IMR-90 (cell line): ENCODE results near the gene SDHA. TPM values are rescaled to one million over a fixed set of nuclear protein-coding genes. Genes with fewer than 3 reads are reported as not detected.

Experiments
- ATAC-seq: fragments of 200-7000 bp; cut with Tn5 transposase; 2 replicates; pipeline ENCODE4 v1.9.1; 2020; ENCODE audit warnings: low read depth, mild to moderate bottlenecking, moderate library complexity
- BruUV-seq: library from RNA; stranded (reverse); fragments of 400-500 nt; replicated peaks from 2 replicates; lab custom pipeline; 2021; lab: Mats Ljungman, UMichigan
- CTCF ChIA-PET: fragments of 300-600 bp; formaldehyde crosslinking; extraction: SDS; loops from one replicate; lab custom pipeline; 2021; ENCODE audit warnings: antibody characterized with exemption; lab: Yijun Ruan, JAX
- POLR2A ChIA-PET: fragments of 300-600 bp; sonication (Branson Sonifier 250); formaldehyde crosslinking; loops from one replicate; lab custom pipeline; 2022; ENCODE audit warnings: antibody characterized with exemption; ENCODE audit not compliant: unreplicated experiment; lab: Charles Lee
- DNase-seq: peaks from one replicate; pipeline ENCODE4 v3.0.0; 2013
- H2AFZ ChIP-seq: replicated peaks from 2 replicates; pipeline ENCODE3; 2013; ENCODE audit warnings: low read length, mild to moderate bottlenecking; ENCODE audit not compliant: poor library complexity
- H2AK5ac ChIP-seq: 2 replicates; pipeline ENCODE4 v1.6.1; 2013; ENCODE audit warnings: low read depth, low read length, inconsistent platforms
- H2AK9ac ChIP-seq: replicated peaks from 2 replicates; pipeline ENCODE3; 2013; ENCODE audit warnings: mild to moderate bottlenecking, low read depth, low read length, moderate library complexity; ENCODE audit not compliant: poor library complexity
- H2BK120ac ChIP-seq: 2 replicates; pipeline ENCODE4 v1.6.1; 2013; ENCODE audit warnings: low read depth, low read length, inconsistent platforms
- H2BK15ac ChIP-seq: 3 replicates; pipeline ENCODE4 v1.6.1; 2013; ENCODE audit warnings: low read depth, low read length, inconsistent platforms
- H2BK20ac ChIP-seq: 2 replicates; pipeline ENCODE4 v1.6.1; 2013; ENCODE audit warnings: low read depth, mild to moderate bottlenecking, inconsistent platforms, low read length, moderate library complexity
- H2BK5ac ChIP-seq: 2 replicates; pipeline ENCODE4 v1.6.1; 2013; ENCODE audit warnings: mild to moderate bottlenecking, low read depth, low read length, inconsistent platforms; ENCODE audit not compliant: poor library complexity, severe bottlenecking
- H3K14ac ChIP-seq: replicated peaks from 2 replicates; pipeline ENCODE4 v1.6.1; 2013; ENCODE audit warnings: low read depth, low read length, inconsistent platforms
- H3K18ac ChIP-seq: 2 replicates; pipeline ENCODE4 v1.6.1; 2013; ENCODE audit warnings: low read depth, low read length, control low read depth
- H3K23ac ChIP-seq: 2 replicates; pipeline ENCODE4 v1.6.1; 2013; ENCODE audit warnings: low read depth, low read length, inconsistent platforms
- H3K27ac ChIP-seq: 2 replicates; pipeline ENCODE4 v1.5.1; 2013; ENCODE audit warnings: mild to moderate bottlenecking, control low read depth, low read length; ENCODE audit not compliant: insufficient read depth
- H3K27me3 ChIP-seq: 2 replicates; pipeline ENCODE4 v1.6.1; 2013; ENCODE audit warnings: low read length; ENCODE audit not compliant: control insufficient read depth, insufficient read depth
- H3K36me3 ChIP-seq: 2 replicates; pipeline ENCODE4 v1.6.1; 2013; ENCODE audit warnings: low read length, mixed read lengths; ENCODE audit not compliant: control insufficient read depth, insufficient read depth
- H3K4ac ChIP-seq: 2 replicates; pipeline ENCODE4 v1.6.1; 2013; ENCODE audit warnings: low read depth, low read length, inconsistent platforms
- H3K4me1 ChIP-seq: 2 replicates; pipeline ENCODE4 v1.6.1; 2013; ENCODE audit warnings: low read length, mixed read lengths; ENCODE audit not compliant: control insufficient read depth, insufficient read depth
- H3K4me2 ChIP-seq: 2 replicates; pipeline ENCODE4 v1.6.1; 2013; ENCODE audit warnings: low read depth, mild to moderate bottlenecking, control low read depth, low read length, moderate library complexity
- H3K4me3 ChIP-seq: 2 replicates; pipeline ENCODE4 v1.5.1; 2013; ENCODE audit warnings: low read depth, mild to moderate bottlenecking, control low read depth, low read length, moderate library complexity; ENCODE audit not compliant: insufficient read depth
- H3K56ac ChIP-seq: 2 replicates; pipeline ENCODE4 v1.6.1; 2013; ENCODE audit warnings: low read length, inconsistent platforms; ENCODE audit not compliant: insufficient read depth; ENCODE audit errors: extremely low read depth
- H3K79me1 ChIP-seq, 2 experiments: 2 replicates each; pipeline ENCODE4 v1.6.1; 2013; ENCODE audit warnings: low read length in 2 of 2, inconsistent platforms in 1 of 2, low read depth in 1 of 2
- H3K9ac ChIP-seq: 2 replicates; pipeline ENCODE4 v1.6.1; 2013; ENCODE audit warnings: low read depth, low read length, control low read depth
- H3K9me1 ChIP-seq: 2 replicates; pipeline ENCODE4 v1.6.1; 2013; ENCODE audit warnings: low read length, inconsistent platforms; ENCODE audit not compliant: insufficient read depth
- H3K9me3 ChIP-seq: 2 replicates; pipeline ENCODE4 v1.6.1; 2013; ENCODE audit warnings: low read length; ENCODE audit not compliant: control insufficient read depth, insufficient read depth
- H4K20me1 ChIP-seq: 2 replicates; pipeline ENCODE4 v1.6.1; 2013; ENCODE audit warnings: low read length, inconsistent platforms; ENCODE audit not compliant: insufficient read depth
- H4K5ac ChIP-seq: 2 replicates; pipeline ENCODE4 v1.6.1; 2013; ENCODE audit warnings: mild to moderate bottlenecking, low read depth, low read length, control low read depth
- H4K8ac ChIP-seq, 2 experiments: 2 replicates each; pipeline ENCODE4 v1.6.1; 2013; ENCODE audit warnings: low read depth in 2 of 2, low read length in 2 of 2, control low read depth in 1 of 2, inconsistent platforms in 1 of 2
- H4K91ac ChIP-seq: 2 replicates; pipeline ENCODE4 v1.6.1; 2013; ENCODE audit warnings: low read depth, low read length, inconsistent platforms; ENCODE audit not compliant: insufficient read depth
- BHLHE40 ChIP-seq: fragments of 150-350 bp; IDR thresholded peaks from 2 replicates; pipeline ENCODE4 v1.6.1; 2016; ENCODE audit warnings: mild to moderate bottlenecking, low read depth, low read length
- CHD1 ChIP-seq: IDR thresholded peaks from 2 replicates; pipeline ENCODE4 v1.6.1; 2012; ENCODE audit warnings: low read depth, low read length, improper control_type of control experiment
- FOS ChIP-seq: fragments of 150-350 bp; IDR thresholded peaks from 2 replicates; pipeline ENCODE4 v1.6.1; 2016; ENCODE audit warnings: low read depth, low read length
- MAFK ChIP-seq: IDR thresholded peaks from 2 replicates; pipeline ENCODE4 v1.6.1; 2012; ENCODE audit warnings: low read depth, low read length, improper control_type of control experiment
- MAZ ChIP-seq: IDR thresholded peaks from 2 replicates; pipeline ENCODE4 v1.6.1; 2012; ENCODE audit warnings: low read depth, mild to moderate bottlenecking, low read length, improper control_type of control experiment, moderate library complexity, borderline replicate concordance
- NFE2L2 ChIP-seq: fragments of 150-350 bp; IDR thresholded peaks from 2 replicates; pipeline ENCODE4 v1.6.1; 2016; ENCODE audit warnings: low read depth, mild to moderate bottlenecking, low read length
- POLR2A ChIP-seq: IDR thresholded peaks from 2 replicates; pipeline ENCODE4 v1.6.1; 2012; ENCODE audit warnings: mild to moderate bottlenecking, low read depth, low read length
- RAD21 ChIP-seq: IDR thresholded peaks from 2 replicates; pipeline ENCODE4 v1.6.1; 2012; ENCODE audit warnings: low read length, improper control_type of control experiment
- SMC3 ChIP-seq: fragments of 150-350 bp; IDR thresholded peaks from 2 replicates; pipeline ENCODE4 v1.6.1; 2016; ENCODE audit warnings: low read depth, mild to moderate bottlenecking, antibody characterized with exemption, low read length, moderate library complexity
- WGBS, 2 experiments: methylation state at CpG; one replicate each; pipeline versions ENCODE4 v1.1.5 to v1.1.7; 2013; ENCODE audit warnings: missing lambda C conversion rate in 2 of 2; ENCODE audit not compliant: insufficient read length in 1 of 2; ENCODE audit errors: extremely low coverage in 2 of 2; 5-methylcytosine and 5-hydroxymethylcytosine counted together
- dilution Hi-C: fragments of 300-500 bp; cut with HindIII; formaldehyde crosslinking; loops from one replicate; pipeline ENCODE4 v1.14.3; 2018; ENCODE audit warnings: low sequenced_read_pairs; ENCODE audit not compliant: unreplicated experiment
- in situ Hi-C: fragments of 300-500 bp; cut with MboI; formaldehyde crosslinking; loops from 3 replicates; pipeline ENCODE4 v1.14.3; 2019; ENCODE audit warnings: low sequenced_read_pairs, inconsistent platforms, mixed read lengths
- intact Hi-C: fragments of 100-400 bp; cut with micrococcal nuclease; formaldehyde crosslinking; loops from 2 replicates; pipeline ENCODE4 v1.10.0; 2022
- polyA plus RNA-seq, 3 experiments: library from polyadenylated mRNA; depleted of rRNA; stranded (reverse); fragments of >200 nt; gene quantifications; 2 replicates each; pipeline ENCODE4 v1.2.3, GENCODE V29; 2012; ENCODE audit warnings: low replicate concordance in 1 of 3
- total RNA-seq: library from RNA; depleted of rRNA; stranded (reverse); fragments of >200 nt; gene quantifications from 2 replicates; pipeline ENCODE4 v1.2.3, GENCODE V29; 2012
- TF ChIP-seq, protein P1 (sequence below): fragments of 150-350 bp; IDR thresholded peaks from 2 replicates; pipeline ENCODE4 v1.6.1; 2016; ENCODE audit warnings: low read depth, mild to moderate bottlenecking, low read length, moderate library complexity, borderline replicate concordance
- TF ChIP-seq, protein P2 (sequence below): fragments of 150-350 bp; IDR thresholded peaks from 2 replicates; pipeline ENCODE4 v1.6.1; 2017; ENCODE audit warnings: mild to moderate bottlenecking, antibody characterized with exemption, low read length, low read depth

SDHA gene
- total and polyA plus RNA-seq, 2 of the 4 experiments (the other 2 are of a cell fraction) = 105 to 121 TPM

DNA sequence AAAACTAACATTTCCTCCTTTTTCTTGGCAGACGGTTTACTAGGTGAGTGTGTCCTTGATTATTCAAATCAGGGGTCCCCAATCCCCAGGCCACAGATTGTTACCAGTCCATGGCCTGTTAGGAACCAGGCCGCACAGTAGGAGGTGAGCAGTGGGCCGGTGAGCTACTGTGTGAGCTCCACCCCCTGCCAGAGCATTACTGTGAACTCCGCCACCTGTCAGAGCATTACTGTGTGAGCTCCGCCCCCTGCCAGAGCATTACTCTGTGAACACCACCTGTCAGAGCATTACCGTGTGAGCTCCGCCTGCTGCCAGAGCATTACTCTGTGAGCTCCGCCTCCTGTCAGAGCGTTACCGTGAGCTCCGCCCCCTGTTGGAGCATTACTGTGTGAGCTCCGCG lies 39.0 kb downstream of the SDHA start:
- Histone ChIP-seq H3K9ac (no peak overlapping the region), H3K4me2 (no peak overlapping the region), H3K4ac (no peak overlapping the region), H4K91ac (no peak overlapping the region), H3K9me3 (no peaks in the 10 kb centered on the region), H3K9me1 (no peaks in the 10 kb centered on the region), H3K36me3 (peaks cover 23% of the 10 kb centered on the region), H3K27ac (no peak overlapping the region), H3K14ac (no peak overlapping the region), H3K18ac (no peak overlapping the region), H2BK120ac (no peak overlapping the region), H3K56ac (no peak overlapping the region), H2BK5ac (no peak overlapping the region), H4K20me1 (no peaks in the 10 kb centered on the region), H2BK15ac (no peak overlapping the region), H2AK5ac (no peak overlapping the region), H3K4me1 (no peaks in the 10 kb centered on the region), H3K4me3 (no peak overlapping the region), H3K27me3 (no peaks in the 10 kb centered on the region), H4K5ac (no peak overlapping the region), H2AK9ac (no peak overlapping the region), H3K79me1 (no peaks in the 10 kb centered on the region), H4K8ac (no peak overlapping the region), H2AFZ (no peak overlapping the region), H3K23ac (no peak overlapping the region), H2BK20ac (no peak overlapping the region)
- intact Hi-C loops (no loop called here), dilution Hi-C loops (no loop called here), in situ Hi-C loops (no loop called here)
- ATAC-seq = no peak
- CTCF ChIA-PET = interaction anchor here (0.6 kb wide), 1 partner anchor 25 kb away, joined by 4 read pairs; no protein-coding TSS in a partner anchor
- BruUV-seq = no TSS peak
- TF ChIP-seq, protein P1, sequence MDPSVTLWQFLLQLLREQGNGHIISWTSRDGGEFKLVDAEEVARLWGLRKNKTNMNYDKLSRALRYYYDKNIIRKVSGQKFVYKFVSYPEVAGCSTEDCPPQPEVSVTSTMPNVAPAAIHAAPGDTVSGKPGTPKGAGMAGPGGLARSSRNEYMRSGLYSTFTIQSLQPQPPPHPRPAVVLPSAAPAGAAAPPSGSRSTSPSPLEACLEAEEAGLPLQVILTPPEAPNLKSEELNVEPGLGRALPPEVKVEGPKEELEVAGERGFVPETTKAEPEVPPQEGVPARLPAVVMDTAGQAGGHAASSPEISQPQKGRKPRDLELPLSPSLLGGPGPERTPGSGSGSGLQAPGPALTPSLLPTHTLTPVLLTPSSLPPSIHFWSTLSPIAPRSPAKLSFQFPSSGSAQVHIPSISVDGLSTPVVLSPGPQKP = no peak
- TF ChIP-seq SMC3 (no peak), POLR2A (no peak), RAD21 (no peak), MAFK (no peak), FOS (no peak), MAZ (no peak), NFE2L2 (no peak), CHD1 (no peak), BHLHE40 (no peak)
- TF ChIP-seq, protein P2, sequence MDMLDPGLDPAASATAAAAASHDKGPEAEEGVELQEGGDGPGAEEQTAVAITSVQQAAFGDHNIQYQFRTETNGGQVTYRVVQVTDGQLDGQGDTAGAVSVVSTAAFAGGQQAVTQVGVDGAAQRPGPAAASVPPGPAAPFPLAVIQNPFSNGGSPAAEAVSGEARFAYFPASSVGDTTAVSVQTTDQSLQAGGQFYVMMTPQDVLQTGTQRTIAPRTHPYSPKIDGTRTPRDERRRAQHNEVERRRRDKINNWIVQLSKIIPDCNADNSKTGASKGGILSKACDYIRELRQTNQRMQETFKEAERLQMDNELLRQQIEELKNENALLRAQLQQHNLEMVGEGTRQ = no peak
- WGBS, 2 experiments = 100% methylated on average over 1 of the region's 13 CpGs; no CpG with 5 or more reads in 1 of the 2 experiments
- no peak for DNase-seq
- POLR2A ChIA-PET = no interaction called here
